PC-3 (cell line): ENCODE data around the gene SSTR3. TPM values are rescaled to one million over a fixed set of nuclear protein-coding genes. Genes with fewer than 3 reads are reported as not detected.

Experiments used
- ATAC-seq: fragments of 200-7000 bp; cut with Tn5 transposase; 2 replicates; pipeline ENCODE4 v1.9.1; 2020; ENCODE audit warnings: mild to moderate bottlenecking, moderate library complexity
- BruUV-seq: library from RNA; stranded (reverse); fragments of 400-500 nt; replicated peaks from 2 replicates; lab custom pipeline; 2021; lab: Mats Ljungman, UMichigan
- CTCF ChIA-PET: fragments of 300-600 bp; sonication (Branson Sonifier 250); formaldehyde crosslinking; loops from one replicate; lab custom pipeline; 2022; ENCODE audit warnings: antibody characterized with exemption; lab: Charles Lee
- POLR2A ChIA-PET: fragments of 300-600 bp; sonication (Branson Sonifier 250); formaldehyde crosslinking; loops from one replicate; lab custom pipeline; 2022; ENCODE audit warnings: antibody characterized with exemption; ENCODE audit not compliant: unreplicated experiment; lab: Charles Lee
- DNase-seq: peaks from one replicate; pipeline ENCODE4 v3.0.0-alpha.2; 2015
- H2AFZ ChIP-seq: fragments of 300-600 bp; sonication (generic); 2 replicates; pipeline ENCODE4 v1.6.0; 2016; ENCODE audit warnings: antibody characterized with exemption, low read length
- H3F3A ChIP-seq: fragments of 300-600 bp; sonication (generic); one replicate; pipeline ENCODE4 v1.6.0; 2017; ENCODE audit warnings: antibody characterized with exemption, low read length, control low read depth, mild to moderate bottlenecking; ENCODE audit not compliant: unreplicated experiment
- H3K27ac ChIP-seq: fragments of 300-600 bp; sonication (generic); 2 replicates; pipeline ENCODE4 v1.5.1; 2016; ENCODE audit warnings: mild to moderate bottlenecking, low read length
- H3K27me3 ChIP-seq: fragments of 300-600 bp; sonication (generic); 2 replicates; pipeline ENCODE4 v1.6.1; 2016; ENCODE audit warnings: low read length, mixed read lengths
- H3K36me3 ChIP-seq: fragments of 300-600 bp; sonication (generic); 2 replicates; pipeline ENCODE4 v1.6.1; 2016; ENCODE audit warnings: low read depth, mixed run types, low read length, mixed read lengths
- H3K4me1 ChIP-seq: fragments of 300-600 bp; sonication (generic); 2 replicates; pipeline ENCODE4 v1.5.1; 2016; ENCODE audit warnings: low read length; ENCODE audit not compliant: insufficient read depth
- H3K4me2 ChIP-seq: fragments of 300-600 bp; sonication (generic); 2 replicates; pipeline ENCODE4 v1.6.0; 2016; ENCODE audit warnings: low read length
- H3K4me3 ChIP-seq: fragments of 300-600 bp; sonication (generic); 2 replicates; pipeline ENCODE4 v1.5.1; 2016; ENCODE audit warnings: mild to moderate bottlenecking, low read length, mixed read lengths
- H3K79me2 ChIP-seq: fragments of 300-600 bp; sonication (generic); 2 replicates; pipeline ENCODE4 v1.6.1; 2017; ENCODE audit warnings: low read length, mixed read lengths
- H3K9ac ChIP-seq: fragments of 300-600 bp; sonication (generic); 2 replicates; pipeline ENCODE4 v1.6.0; 2016; ENCODE audit warnings: mild to moderate bottlenecking, low read length
- H3K9me2 ChIP-seq: fragments of 300-600 bp; sonication (generic); replicated peaks from 2 replicates; pipeline ENCODE4 v1.6.1; 2016; ENCODE audit warnings: mixed run types, low read length, mixed read lengths
- H3K9me3 ChIP-seq: fragments of 300-600 bp; sonication (generic); 2 replicates; pipeline ENCODE4 v1.6.1; 2016; ENCODE audit warnings: low read length, mixed read lengths
- H4K20me1 ChIP-seq: fragments of 300-600 bp; sonication (generic); 2 replicates; pipeline ENCODE4 v1.6.1; 2016; ENCODE audit warnings: low read length, mixed read lengths
- CTCF ChIP-seq: fragments of 300-600 bp; sonication (generic); conservative IDR thresholded peaks from 2 replicates; pipeline ENCODE4 v1.5.1; 2017; ENCODE audit warnings: antibody characterized with exemption, low read depth, mild to moderate bottlenecking, low read length
- EZH2 ChIP-seq: fragments of 300-600 bp; sonication (generic); IDR thresholded peaks from one replicate; pipeline ENCODE4 v1.6.1; 2017; ENCODE audit warnings: antibody characterized with exemption, mild to moderate bottlenecking, low read length; ENCODE audit not compliant: unreplicated experiment
- EZH2phosphoT487 ChIP-seq: fragments of 300-600 bp; sonication (generic); IDR thresholded peaks from 2 replicates; pipeline ENCODE4 v1.6.1; 2018; ENCODE audit warnings: mild to moderate bottlenecking, antibody characterized with exemption, low read length, borderline replicate concordance
- intact Hi-C: fragments of 100-400 bp; cut with micrococcal nuclease; formaldehyde crosslinking; loops from 2 replicates; pipeline ENCODE4 v1.9.0; 2023
- total RNA-seq: library from RNA; depleted of rRNA; stranded (reverse); fragments of >200 nt; gene quantifications from 2 replicates; pipeline ENCODE4 v1.2.3, GENCODE V29; 2014

Gene SSTR3
- total RNA-seq, 1 experiment from 2014 or later, result 0.55 TPM

- POLR2A ChIA-PET, result no interaction called here
- no peaks in the 10 kb centered on the region for H4K20me1 ChIP-seq
- CTCF ChIA-PET, result no interaction called here
- no peak for DNase-seq
- no peaks in the 10 kb centered on the region for H3K27me3 ChIP-seq
- no peak overlapping the region for H3K9ac ChIP-seq
- H3K9me3 ChIP-seq, result no peaks in the 10 kb centered on the region
- intact Hi-C loops, result no loop called here
- no peaks in the 10 kb centered on the region for H3K36me3 ChIP-seq
- no peaks in the 10 kb centered on the region for H3K9me2 ChIP-seq
- H3K27ac ChIP-seq, result no peak overlapping the region
- no peak overlapping the region for H3K4me2 ChIP-seq
- no peak for ATAC-seq
- TF ChIP-seq EZH2, result no peak
- no peak for TF ChIP-seq CTCF
- no peak for TF ChIP-seq EZH2phosphoT487
- no peaks in the 10 kb centered on the region for H3K79me2 ChIP-seq
- no TSS peak for BruUV-seq
- no peak overlapping the region for H2AFZ ChIP-seq
- no peaks in the 10 kb centered on the region for H3K4me1 ChIP-seq
- no peak overlapping the region for H3K4me3 ChIP-seq
- H3F3A ChIP-seq, result no peaks in the 10 kb centered on the region
Measured at GRCh38 chr22:37219533-37219932, 7.3 kb upstream of the SSTR3 start.

GRCh38 chr22:37218771-37219411 is 6.6 kb upstream of the SSTR3 start:
- Histone ChIP-seq H3K27me3 (no peaks in the 10 kb centered on the region), H3K9ac (no peak overlapping the region), H4K20me1 (no peaks in the 10 kb centered on the region), H3K36me3 (no peaks in the 10 kb centered on the region), H3K9me3 (no peaks in the 10 kb centered on the region), H3K79me2 (no peaks in the 10 kb centered on the region), H3F3A (no peaks in the 10 kb centered on the region), H3K4me1 (no peaks in the 10 kb centered on the region), H3K27ac (no peak overlapping the region), H3K4me3 (no peak overlapping the region), H3K4me2 (no peak overlapping the region), H2AFZ (no peak overlapping the region), H3K9me2 (no peaks in the 10 kb centered on the region)
- no peak for TF ChIP-seq EZH2
- no TSS peak for BruUV-seq
- ATAC-seq (no peak), DNase-seq (no peak)
- CTCF ChIA-PET, result no interaction called here
- POLR2A ChIA-PET, result no interaction called here
- intact Hi-C loops, result no loop called here

GRCh38 chr22:37218399-37218770 is 6.1 kb upstream of the SSTR3 start:
- Histone ChIP-seq H3K9me2 (no peaks in the 10 kb centered on the region), H3K27ac (no peak overlapping the region), H3K9me3 (no peaks in the 10 kb centered on the region), H3K79me2 (no peaks in the 10 kb centered on the region), H3K4me1 (no peaks in the 10 kb centered on the region), H3K9ac (no peak overlapping the region), H4K20me1 (no peaks in the 10 kb centered on the region), H3K4me3 (no peak overlapping the region), H3K4me2 (no peak overlapping the region), H2AFZ (no peak overlapping the region), H3F3A (no peaks in the 10 kb centered on the region), H3K27me3 (no peaks in the 10 kb centered on the region), H3K36me3 (no peaks in the 10 kb centered on the region)
- intact Hi-C loops, result no loop called here
- no TSS peak for BruUV-seq
- DNase-seq (no peak), ATAC-seq (no peak)
- ChIA-PET CTCF (no interaction called here), POLR2A (no interaction called here)
- TF ChIP-seq EZH2phosphoT487 (no peak), CTCF (no peak), EZH2 (no peak)
